DOHH2 (cell line): Measurements from ENCODE around the gene MYH6.

ENCODE experiments used
- H3F3A ChIP-seq: fragments of 200-600 bp; sonication (generic), shearing (Covaris generic); 2 replicates; pipeline ENCODE4 v1.6.0; 2016; ENCODE audit warnings: antibody characterized with exemption, mild to moderate bottlenecking; ENCODE audit not compliant: control insufficient read depth, insufficient read depth
- H3K27ac ChIP-seq: fragments of 200-600 bp; sonication (generic); 2 replicates; pipeline ENCODE4 v1.5.1; 2014; ENCODE audit warnings: low read depth, mild to moderate bottlenecking, low read length, moderate library complexity
- H3K27me3 ChIP-seq: fragments of 200-600 bp; sonication (generic); 2 replicates; pipeline ENCODE4 v1.6.1; 2014; ENCODE audit warnings: mild to moderate bottlenecking, low read length, mixed read lengths; ENCODE audit not compliant: control insufficient read depth
- H3K36me3 ChIP-seq: fragments of 200-600 bp; sonication (generic); 2 replicates; pipeline ENCODE4 v1.6.1; 2014; ENCODE audit warnings: mild to moderate bottlenecking, low read length, moderate library complexity, mixed read lengths; ENCODE audit not compliant: control insufficient read depth
- H3K4me1 ChIP-seq: fragments of 200-600 bp; sonication (generic); 2 replicates; pipeline ENCODE4 v1.6.1; 2014; ENCODE audit warnings: mild to moderate bottlenecking, low read length, mixed read lengths; ENCODE audit not compliant: control insufficient read depth
- H3K4me2 ChIP-seq: fragments of 200-600 bp; sonication (generic); 2 replicates; pipeline ENCODE4 v1.6.0; 2014; ENCODE audit warnings: mild to moderate bottlenecking, low read length, moderate library complexity
- H3K4me3 ChIP-seq: fragments of 200-600 bp; sonication (generic); 2 replicates; pipeline ENCODE4 v1.5.1; 2014; ENCODE audit warnings: mild to moderate bottlenecking, low read length, mixed read lengths
- H3K79me2 ChIP-seq: fragments of 200-600 bp; sonication (generic); 2 replicates; pipeline ENCODE4 v1.6.1; 2014; ENCODE audit warnings: mild to moderate bottlenecking, low read length, mixed read lengths; ENCODE audit not compliant: control insufficient read depth
- H3K9me2 ChIP-seq: fragments of 200-600 bp; sonication (generic); replicated peaks from 2 replicates; pipeline ENCODE4 v1.6.1; 2014; ENCODE audit warnings: mild to moderate bottlenecking, low read length, mixed read lengths; ENCODE audit not compliant: control insufficient read depth
- H3K9me3 ChIP-seq: fragments of 200-600 bp; sonication (generic); 2 replicates; pipeline ENCODE4 v1.6.1; 2014; ENCODE audit warnings: antibody characterized with exemption, low read length, mixed read lengths; ENCODE audit not compliant: control insufficient read depth, insufficient read depth
- H4K20me1 ChIP-seq: fragments of 200-600 bp; sonication (generic); 2 replicates; pipeline ENCODE4 v1.6.0; 2014; ENCODE audit warnings: low read depth, mild to moderate bottlenecking, antibody characterized with exemption, low read length, moderate library complexity; ENCODE audit not compliant: control insufficient read depth, insufficient read depth
- EZH2phosphoT487 ChIP-seq: fragments of 200-600 bp; sonication (generic); IDR thresholded peaks from 2 replicates; pipeline ENCODE4 v1.6.1; 2017; ENCODE audit warnings: borderline replicate concordance, mild to moderate bottlenecking, antibody characterized with exemption, low read length, moderate library complexity, mixed read lengths
- TF ChIP-seq, protein P1 (sequence below): fragments of 200-600 bp; sonication (generic); IDR thresholded peaks from one replicate; pipeline ENCODE4 v1.5.1; 2014; ENCODE audit warnings: antibody characterized with exemption, mild to moderate bottlenecking, low read depth, low read length; ENCODE audit not compliant: poor library complexity, severe bottlenecking

Gene MYH6

DNA sequence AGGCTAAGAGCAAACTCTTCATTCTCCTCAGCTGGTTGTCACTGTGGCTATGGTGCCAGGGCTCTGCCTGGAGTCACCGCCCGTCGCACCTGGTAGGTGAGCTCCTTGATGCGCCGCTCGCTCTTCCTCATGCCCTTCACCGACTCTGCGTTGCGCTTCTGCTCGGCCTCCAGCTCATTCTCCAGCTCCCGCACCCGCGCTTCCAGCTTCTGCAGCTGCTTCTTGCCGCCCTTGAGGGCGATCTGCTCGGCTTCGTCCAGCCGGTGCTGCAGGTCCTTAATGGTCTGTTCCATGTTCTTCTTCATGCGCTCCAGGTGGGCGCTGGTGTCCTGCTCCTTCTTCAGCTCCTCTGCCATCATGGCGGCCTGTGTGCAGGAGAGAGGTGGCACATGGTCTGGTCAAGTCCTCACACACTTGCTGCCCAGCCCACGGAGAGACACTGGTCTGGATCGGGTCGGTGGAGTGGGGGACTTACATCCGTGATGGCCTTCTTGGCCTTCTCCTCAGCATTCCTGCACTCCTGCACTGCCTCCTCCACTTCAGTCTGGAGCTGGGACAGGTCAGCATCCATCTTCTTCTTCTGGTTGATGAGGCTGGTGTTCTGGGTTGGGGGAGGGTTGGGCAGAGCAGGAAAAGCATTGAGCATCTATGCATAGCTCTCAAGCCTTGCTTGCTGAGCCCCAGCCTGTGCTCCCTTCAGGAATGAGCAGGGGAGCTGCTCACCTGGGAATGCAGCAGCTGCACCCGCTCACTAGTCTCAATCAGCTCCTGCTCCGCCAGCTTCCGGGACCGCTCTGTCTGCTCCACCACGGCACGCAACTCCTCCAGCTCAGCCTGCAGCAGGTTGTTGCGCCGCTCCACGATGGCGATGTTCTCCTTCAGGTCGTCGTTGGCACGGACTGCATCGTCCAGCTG is 7.1 kb upstream of the MYH6 start:
- no peaks in the 10 kb centered on the region for H3K9me3 ChIP-seq
- H3K79me2 ChIP-seq, result no peaks in the 10 kb centered on the region
- H3F3A ChIP-seq, result no peaks in the 10 kb centered on the region
- no peak overlapping the region for H3K27ac ChIP-seq
- H3K4me3 ChIP-seq, result no peak overlapping the region
- no peaks in the 10 kb centered on the region for H3K27me3 ChIP-seq
- H3K9me2 ChIP-seq, result no peaks in the 10 kb centered on the region
- H3K4me1 ChIP-seq, result no peaks in the 10 kb centered on the region
- H3K4me2 ChIP-seq, result no peak overlapping the region
- no peak for TF ChIP-seq EZH2phosphoT487
- TF ChIP-seq, protein P1, sequence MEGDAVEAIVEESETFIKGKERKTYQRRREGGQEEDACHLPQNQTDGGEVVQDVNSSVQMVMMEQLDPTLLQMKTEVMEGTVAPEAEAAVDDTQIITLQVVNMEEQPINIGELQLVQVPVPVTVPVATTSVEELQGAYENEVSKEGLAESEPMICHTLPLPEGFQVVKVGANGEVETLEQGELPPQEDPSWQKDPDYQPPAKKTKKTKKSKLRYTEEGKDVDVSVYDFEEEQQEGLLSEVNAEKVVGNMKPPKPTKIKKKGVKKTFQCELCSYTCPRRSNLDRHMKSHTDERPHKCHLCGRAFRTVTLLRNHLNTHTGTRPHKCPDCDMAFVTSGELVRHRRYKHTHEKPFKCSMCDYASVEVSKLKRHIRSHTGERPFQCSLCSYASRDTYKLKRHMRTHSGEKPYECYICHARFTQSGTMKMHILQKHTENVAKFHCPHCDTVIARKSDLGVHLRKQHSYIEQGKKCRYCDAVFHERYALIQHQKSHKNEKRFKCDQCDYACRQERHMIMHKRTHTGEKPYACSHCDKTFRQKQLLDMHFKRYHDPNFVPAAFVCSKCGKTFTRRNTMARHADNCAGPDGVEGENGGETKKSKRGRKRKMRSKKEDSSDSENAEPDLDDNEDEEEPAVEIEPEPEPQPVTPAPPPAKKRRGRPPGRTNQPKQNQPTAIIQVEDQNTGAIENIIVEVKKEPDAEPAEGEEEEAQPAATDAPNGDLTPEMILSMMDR, result no peak
- H3K36me3 ChIP-seq, result no peaks in the 10 kb centered on the region
- H4K20me1 ChIP-seq, result no peaks in the 10 kb centered on the region

DNA sequence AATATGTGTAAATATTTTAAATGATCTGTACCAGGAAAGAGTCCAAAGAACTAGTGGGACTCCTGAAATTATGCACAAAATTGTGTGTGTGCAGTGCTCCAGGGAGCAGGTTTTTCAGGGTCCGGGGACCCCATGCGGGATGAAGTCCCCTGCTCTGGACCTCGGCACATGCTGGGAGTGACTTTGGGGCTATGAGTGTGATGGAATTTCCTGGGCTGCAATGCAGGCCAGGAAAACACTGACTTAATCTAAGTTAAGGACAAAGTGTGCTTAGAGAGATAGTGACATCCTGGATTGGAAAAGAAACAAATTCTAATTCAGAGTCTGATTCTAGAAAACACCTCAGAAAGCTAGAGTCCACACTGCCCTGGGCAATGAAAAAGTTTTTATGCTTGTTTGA is 6.2 kb upstream of the MYH6 start:
- no peak overlapping the region for H3K4me2 ChIP-seq
- no peaks in the 10 kb centered on the region for H3K36me3 ChIP-seq
- TF ChIP-seq, protein P1, result no peak
- H3K9me3 ChIP-seq, result no peaks in the 10 kb centered on the region
- H3K4me3 ChIP-seq, result no peak overlapping the region
- H3K27ac ChIP-seq, result no peak overlapping the region
- H3K27me3 ChIP-seq, result no peaks in the 10 kb centered on the region
- no peaks in the 10 kb centered on the region for H3K9me2 ChIP-seq
- H3K4me1 ChIP-seq, result no peaks in the 10 kb centered on the region
- H4K20me1 ChIP-seq, result no peaks in the 10 kb centered on the region
- no peaks in the 10 kb centered on the region for H3K79me2 ChIP-seq
- no peaks in the 10 kb centered on the region for H3F3A ChIP-seq

DNA sequence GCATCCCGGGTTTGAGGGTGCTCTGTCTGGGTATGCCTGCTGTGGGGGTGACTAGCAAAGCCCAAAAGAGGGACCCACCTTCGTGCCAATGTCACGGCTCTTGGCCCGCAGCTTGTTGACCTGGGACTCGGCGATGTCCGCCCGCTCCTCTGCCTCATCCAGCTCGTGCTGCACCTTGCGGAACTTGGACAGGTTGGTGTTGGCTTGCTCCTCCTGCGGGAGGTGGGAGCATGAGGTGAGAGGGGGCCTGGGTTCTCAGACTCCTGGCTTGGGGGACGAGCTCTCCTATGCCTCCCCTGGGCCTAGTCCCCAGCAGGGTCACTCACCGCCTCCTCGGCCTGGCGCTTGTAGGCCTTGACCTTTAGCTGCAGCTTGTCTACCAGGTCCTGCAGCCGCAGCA is 5.6 kb upstream of the MYH6 start:
- Histone ChIP-seq H3K79me2 (no peaks in the 10 kb centered on the region), H3K27me3 (no peaks in the 10 kb centered on the region), H3K9me3 (no peaks in the 10 kb centered on the region), H3K4me3 (no peak overlapping the region), H3F3A (no peaks in the 10 kb centered on the region), H3K4me2 (no peak overlapping the region), H3K9me2 (no peaks in the 10 kb centered on the region), H3K4me1 (no peaks in the 10 kb centered on the region), H3K27ac (no peak overlapping the region), H3K36me3 (no peaks in the 10 kb centered on the region), H4K20me1 (no peaks in the 10 kb centered on the region)
- TF ChIP-seq, protein P1, result no peak
- TF ChIP-seq EZH2phosphoT487, result no peak
